ENCODE data around the gene SOX5. TPM values are rescaled to one million over a fixed set of nuclear protein-coding genes. Genes with fewer than 3 reads are reported as not detected.

The SOX5 gene
- total and polyA plus RNA-seq, 9 of the 15 experiments (the other 6 are each of a cell fraction or from before 2014, with no cell fraction given), result 8.3 to 16.5 (median 11.9) TPM

DNA sequence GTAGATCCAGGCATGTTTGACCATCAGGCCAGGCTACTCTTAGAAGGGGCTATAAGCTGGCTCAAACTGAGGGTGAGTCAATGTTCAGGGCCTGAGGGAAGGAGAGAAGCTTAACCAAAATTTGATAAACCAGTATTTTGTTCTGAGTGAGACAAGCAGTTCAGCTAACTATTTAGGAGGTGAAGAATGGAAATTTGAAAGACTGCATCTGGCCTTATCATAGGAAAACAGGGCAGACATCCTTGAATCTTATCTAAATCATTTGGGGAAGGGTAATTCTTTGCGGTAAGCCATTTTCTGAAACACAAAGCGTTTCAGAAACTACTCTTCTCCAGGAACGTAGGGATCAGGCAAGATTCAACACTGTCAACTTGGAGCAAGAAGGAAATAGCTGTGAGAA is 447.2 kb downstream of the SOX5 start (continued):
- TF ChIP-seq, protein P1, sequence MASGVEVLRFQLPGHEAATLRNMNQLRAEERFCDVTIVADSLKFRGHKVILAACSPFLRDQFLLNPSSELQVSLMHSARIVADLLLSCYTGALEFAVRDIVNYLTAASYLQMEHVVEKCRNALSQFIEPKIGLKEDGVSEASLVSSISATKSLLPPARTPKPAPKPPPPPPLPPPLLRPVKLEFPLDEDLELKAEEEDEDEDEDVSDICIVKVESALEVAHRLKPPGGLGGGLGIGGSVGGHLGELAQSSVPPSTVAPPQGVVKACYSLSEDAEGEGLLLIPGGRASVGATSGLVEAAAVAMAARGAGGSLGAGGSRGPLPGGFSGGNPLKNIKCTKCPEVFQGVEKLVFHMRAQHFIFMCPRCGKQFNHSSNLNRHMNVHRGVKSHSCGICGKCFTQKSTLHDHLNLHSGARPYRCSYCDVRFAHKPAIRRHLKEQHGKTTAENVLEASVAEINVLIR (CRISPR knock-in tag; IDR thresholded peaks at IDR 0.05), result no peak
- no peak for TF ChIP-seq XRCC5 (IDR thresholded peaks at IDR 0.05; ENCODE audit: low read depth, low read length)
- TF ChIP-seq NCOA1 (IDR thresholded peaks at IDR 0.05; ENCODE audit: low read depth), result no peak
- no peak for TF ChIP-seq HCFC1 (IDR thresholded peaks at IDR 0.05; ENCODE audit: low read depth, low read length)
- TF ChIP-seq ETV6 (IDR thresholded peaks at IDR 0.05; ENCODE audit: borderline replicate concordance in 1 of 2, low read depth in 2 of 2, low read length in 1 of 2), result no peak
- TF ChIP-seq ETV6 (CRISPR knock-in tag; IDR thresholded peaks at IDR 0.05; ENCODE audit: borderline replicate concordance), result no peak
- TF ChIP-seq KLF16 (IDR thresholded peaks at IDR 0.05), result no peak
- TF ChIP-seq HDAC2 (IDR thresholded peaks at IDR 0.05), result no peak
- no peak for TF ChIP-seq THRAP3 (IDR thresholded peaks at IDR 0.05; ENCODE audit: borderline replicate concordance)
- no peak for TF ChIP-seq ZNF696 (CRISPR knock-in tag; conservative IDR thresholded peaks at IDR 0.05)
- no peak for TF ChIP-seq FOXP1 (CRISPR knock-in tag; IDR thresholded peaks at IDR 0.05)
- TF ChIP-seq, protein P2, sequence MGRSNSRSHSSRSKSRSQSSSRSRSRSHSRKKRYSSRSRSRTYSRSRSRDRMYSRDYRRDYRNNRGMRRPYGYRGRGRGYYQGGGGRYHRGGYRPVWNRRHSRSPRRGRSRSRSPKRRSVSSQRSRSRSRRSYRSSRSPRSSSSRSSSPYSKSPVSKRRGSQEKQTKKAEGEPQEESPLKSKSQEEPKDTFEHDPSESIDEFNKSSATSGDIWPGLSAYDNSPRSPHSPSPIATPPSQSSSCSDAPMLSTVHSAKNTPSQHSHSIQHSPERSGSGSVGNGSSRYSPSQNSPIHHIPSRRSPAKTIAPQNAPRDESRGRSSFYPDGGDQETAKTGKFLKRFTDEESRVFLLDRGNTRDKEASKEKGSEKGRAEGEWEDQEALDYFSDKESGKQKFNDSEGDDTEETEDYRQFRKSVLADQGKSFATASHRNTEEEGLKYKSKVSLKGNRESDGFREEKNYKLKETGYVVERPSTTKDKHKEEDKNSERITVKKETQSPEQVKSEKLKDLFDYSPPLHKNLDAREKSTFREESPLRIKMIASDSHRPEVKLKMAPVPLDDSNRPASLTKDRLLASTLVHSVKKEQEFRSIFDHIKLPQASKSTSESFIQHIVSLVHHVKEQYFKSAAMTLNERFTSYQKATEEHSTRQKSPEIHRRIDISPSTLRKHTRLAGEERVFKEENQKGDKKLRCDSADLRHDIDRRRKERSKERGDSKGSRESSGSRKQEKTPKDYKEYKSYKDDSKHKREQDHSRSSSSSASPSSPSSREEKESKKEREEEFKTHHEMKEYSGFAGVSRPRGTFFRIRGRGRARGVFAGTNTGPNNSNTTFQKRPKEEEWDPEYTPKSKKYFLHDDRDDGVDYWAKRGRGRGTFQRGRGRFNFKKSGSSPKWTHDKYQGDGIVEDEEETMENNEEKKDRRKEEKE (IDR thresholded peaks at IDR 0.05; ENCODE audit: borderline replicate concordance in 1 of 2, control insufficient read depth in 1 of 2, low read depth in 2 of 2, low read length in 1 of 2), result no peak
- TF ChIP-seq KAT2B (IDR thresholded peaks at IDR 0.05; ENCODE audit: low read depth, low read length), result no peak
- TF ChIP-seq SOX6 (IDR thresholded peaks at IDR 0.05), result peak; percentile 86
- TF ChIP-seq NR4A1 (CRISPR knock-in tag; IDR thresholded peaks at IDR 0.05), result no peak
- no peak for TF ChIP-seq NR4A1 (tag; IDR thresholded peaks at IDR 0.05)
- TF ChIP-seq KLF13 (tag; IDR thresholded peaks at IDR 0.05; ENCODE audit: borderline replicate concordance, low read depth), result no peak
- TF ChIP-seq, protein P3, sequence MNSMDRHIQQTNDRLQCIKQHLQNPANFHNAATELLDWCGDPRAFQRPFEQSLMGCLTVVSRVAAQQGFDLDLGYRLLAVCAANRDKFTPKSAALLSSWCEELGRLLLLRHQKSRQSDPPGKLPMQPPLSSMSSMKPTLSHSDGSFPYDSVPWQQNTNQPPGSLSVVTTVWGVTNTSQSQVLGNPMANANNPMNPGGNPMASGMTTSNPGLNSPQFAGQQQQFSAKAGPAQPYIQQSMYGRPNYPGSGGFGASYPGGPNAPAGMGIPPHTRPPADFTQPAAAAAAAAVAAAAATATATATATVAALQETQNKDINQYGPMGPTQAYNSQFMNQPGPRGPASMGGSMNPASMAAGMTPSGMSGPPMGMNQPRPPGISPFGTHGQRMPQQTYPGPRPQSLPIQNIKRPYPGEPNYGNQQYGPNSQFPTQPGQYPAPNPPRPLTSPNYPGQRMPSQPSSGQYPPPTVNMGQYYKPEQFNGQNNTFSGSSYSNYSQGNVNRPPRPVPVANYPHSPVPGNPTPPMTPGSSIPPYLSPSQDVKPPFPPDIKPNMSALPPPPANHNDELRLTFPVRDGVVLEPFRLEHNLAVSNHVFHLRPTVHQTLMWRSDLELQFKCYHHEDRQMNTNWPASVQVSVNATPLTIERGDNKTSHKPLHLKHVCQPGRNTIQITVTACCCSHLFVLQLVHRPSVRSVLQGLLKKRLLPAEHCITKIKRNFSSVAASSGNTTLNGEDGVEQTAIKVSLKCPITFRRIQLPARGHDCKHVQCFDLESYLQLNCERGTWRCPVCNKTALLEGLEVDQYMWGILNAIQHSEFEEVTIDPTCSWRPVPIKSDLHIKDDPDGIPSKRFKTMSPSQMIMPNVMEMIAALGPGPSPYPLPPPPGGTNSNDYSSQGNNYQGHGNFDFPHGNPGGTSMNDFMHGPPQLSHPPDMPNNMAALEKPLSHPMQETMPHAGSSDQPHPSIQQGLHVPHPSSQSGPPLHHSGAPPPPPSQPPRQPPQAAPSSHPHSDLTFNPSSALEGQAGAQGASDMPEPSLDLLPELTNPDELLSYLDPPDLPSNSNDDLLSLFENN (IDR thresholded peaks at IDR 0.05; ENCODE audit: low read depth in 2 of 2, low read length in 2 of 2), result no peak
- no peak for TF ChIP-seq ZKSCAN8 (CRISPR knock-in tag; IDR thresholded peaks at IDR 0.05)
- TF ChIP-seq CBFA2T3 (IDR thresholded peaks at IDR 0.05), result peak; percentile 67
- TF ChIP-seq ZFP30 (CRISPR knock-in tag; IDR thresholded peaks at IDR 0.05; ENCODE audit: borderline replicate concordance), result no peak
- no peak for TF ChIP-seq ATF1 (CRISPR knock-in tag; IDR thresholded peaks at IDR 0.05)
- no peak for TF ChIP-seq ATF1 (tag; IDR thresholded peaks at IDR 0.05)
- no peak for TF ChIP-seq CSDE1 (IDR thresholded peaks at IDR 0.05)
- TF ChIP-seq ZNF232 (CRISPR knock-in tag; IDR thresholded peaks at IDR 0.05), result no peak
